Measurements from ENCODE around the gene NDUFB10. TPM values are rescaled to one million over a fixed set of nuclear protein-coding genes. Genes with fewer than 3 reads are reported as not detected.

The NDUFB10 gene
- polyA plus RNA-seq, 10 donors: 111 to 148 (median 127) TPM

DNA sequence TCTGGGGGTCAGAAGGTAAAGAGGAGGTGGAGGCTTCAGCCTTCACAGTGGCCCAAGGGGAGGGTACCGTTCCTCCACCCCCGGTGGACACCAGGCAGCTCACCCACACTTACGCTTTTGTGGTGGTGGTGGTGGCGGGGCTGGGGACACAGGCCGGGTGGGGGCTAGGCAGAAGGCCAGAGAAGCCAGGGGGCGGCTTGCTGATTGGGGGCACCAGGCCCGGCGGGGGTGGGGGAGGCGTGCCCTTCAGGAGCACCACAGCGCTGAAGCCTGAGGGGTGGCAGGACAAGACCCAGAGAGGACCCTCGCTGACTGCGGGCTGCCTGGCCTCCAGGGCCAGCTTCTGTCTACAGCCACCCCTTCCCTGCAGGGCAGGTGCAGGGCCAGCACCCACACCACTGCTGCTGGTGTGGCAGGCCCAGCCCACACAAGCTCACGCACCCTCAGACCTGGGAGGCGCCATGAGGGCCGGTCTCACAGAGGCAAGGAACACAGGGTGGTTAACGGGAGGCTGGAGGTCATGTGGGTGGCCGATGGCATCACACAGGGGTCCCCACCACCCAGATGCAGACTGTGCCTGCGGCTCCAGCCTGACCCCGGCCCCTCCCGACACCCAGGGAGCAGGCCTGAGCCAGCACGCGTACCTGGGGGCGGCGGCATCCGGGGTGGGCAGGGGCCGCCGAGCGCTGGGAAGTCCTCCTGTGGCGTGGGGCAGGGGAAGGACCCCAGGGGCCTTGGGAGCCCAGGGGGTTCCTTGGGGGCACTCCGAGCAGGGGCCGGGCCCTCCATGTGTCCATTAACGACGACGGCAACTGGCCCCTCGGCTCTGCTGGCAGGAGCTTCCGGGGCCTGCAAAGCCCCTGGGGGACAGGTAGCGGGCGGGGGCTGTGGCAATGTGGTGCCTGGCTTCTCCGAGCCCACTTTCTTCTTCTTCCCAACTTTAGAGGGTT, 39.8 kb downstream of the NDUFB10 start:
- no peak for DNase-seq

DNA sequence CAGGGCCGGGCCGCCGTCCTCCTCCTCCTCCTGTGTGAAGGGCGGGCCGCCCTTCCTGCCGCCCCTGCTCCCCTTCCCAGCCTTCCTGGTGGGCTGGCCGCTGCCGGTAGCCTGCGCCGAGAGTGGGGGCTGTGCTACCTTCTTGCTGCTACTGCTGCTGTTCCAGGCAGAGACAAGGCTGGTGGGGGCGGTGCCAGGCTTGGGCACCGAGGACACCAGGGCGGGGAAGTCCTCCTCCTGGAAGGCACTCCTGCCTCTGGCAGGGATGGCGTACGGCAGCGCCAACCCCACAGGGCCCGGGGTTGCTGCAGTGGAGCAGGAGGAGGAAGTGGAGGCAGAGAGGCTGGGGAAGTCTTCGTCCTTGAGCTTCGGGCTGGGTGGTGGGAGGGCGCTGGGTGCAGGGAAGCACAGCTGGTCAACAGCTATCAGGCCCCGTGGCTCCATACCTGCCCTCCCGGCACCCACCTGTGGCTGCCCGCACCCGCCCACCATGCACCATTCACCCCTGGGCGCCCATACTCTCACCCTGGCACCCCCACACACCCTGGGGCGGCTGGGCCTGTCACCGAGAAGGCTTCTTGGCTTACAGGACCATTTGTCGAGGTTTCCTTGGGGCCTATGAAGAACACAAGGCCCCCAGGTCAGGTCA, 40.7 kb downstream of the NDUFB10 start:
- no peak for DNase-seq

DNA sequence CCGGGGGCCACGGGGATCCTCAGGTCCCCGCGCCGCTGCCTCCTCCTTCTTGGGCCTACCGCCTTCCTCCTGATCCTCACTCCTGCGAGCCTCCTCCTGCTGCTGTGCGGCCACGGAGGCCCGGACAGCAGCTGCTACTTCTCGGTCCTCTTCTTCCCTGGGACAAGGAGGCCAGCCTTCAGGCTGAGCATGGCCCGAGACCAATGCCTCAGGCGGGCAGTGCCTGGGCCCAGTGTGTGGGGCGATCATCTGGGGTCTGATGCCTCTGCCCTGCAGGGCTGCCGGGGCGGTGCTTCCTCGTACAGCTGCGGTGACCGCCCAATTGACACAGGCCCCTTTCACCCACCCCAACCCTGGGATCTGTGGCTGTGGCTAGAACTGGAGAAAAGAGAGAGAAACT, 41.7 kb downstream of the NDUFB10 start:
- DNase-seq: no peak

DNA sequence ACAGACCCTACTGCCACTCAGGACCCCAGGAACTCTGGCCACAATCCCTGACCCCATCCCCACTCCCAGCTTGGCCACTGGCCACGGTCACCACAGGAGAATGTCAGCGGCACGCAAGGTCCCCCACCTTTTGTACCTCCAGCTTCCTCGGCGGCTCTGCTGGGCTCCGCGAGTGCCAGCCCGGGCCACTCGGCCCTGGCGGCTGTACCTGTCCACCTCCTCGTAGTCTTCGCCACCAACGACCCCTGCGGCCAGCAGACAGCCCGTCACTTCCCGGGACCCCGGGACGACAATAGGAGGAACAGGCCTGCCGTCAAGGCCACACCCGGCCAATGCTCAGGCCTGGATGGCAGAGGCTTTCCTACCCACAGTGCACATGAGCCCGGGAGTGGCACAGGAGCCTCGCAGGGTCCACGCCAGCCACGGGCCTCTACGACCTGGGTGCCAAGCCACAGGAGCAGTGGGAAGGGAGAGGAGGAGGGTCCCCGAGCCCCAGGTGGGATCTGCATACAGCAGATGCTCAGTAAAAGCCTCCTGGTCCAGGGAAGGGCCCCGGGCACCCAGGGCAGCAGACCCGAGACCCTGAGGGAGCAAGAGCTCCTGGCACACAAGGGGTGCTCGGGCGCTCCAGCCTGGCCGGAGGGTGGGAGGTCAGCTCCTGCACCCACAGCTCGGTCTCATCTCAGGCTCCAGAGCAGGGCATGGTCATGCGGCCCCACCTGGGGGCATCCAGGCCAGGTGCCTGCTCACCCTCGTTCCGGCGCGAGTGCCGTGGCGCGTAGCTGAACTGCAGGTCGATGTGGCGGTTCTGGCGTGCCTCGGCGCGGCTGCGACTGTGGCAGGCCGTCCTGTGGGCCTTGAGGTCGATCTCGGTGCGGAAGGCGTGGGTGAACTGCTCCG, 42.4 kb downstream of the NDUFB10 start:
- no peak for DNase-seq

DNA sequence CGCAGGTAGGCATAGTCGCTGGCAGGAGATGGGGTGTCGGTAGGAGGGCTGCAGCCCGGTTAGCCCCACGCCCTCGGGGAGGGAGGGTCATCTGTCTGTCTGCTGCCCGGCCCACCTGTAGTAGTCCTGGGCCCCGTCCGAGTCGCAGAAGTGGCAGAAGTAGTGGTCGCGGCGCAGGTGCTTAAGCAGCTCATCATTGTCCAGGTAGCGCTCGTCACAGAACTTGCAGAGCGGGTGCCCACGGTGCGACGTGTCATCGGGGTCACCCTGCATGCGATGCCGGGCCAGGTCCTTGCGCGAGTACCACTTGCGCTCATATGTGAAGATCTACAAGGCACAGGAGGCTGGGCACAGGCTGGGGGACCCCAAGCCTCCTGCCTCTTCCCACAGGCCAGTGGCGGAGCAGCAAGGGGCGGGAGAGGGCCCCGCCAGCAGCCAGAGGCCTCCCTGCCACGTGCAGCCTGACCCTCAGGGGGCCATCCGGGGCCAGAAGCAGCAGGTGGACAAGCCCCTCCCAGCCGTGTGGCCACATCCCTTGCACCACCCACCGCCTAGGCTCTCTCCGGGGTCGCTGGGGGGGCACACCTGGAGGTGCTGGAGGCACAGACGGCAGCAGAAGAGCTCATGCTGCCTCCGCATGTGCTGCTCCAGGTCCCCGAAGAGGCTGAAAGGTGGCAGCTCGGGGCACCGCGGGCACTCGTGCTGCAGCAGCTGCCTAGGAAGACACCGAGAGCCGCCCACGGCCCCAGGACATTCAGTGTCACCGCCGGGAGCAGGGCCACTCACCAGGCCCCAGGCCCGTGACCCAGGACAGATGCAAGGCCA, 43.3 kb downstream of the NDUFB10 start:
- no peak for DNase-seq

DNA sequence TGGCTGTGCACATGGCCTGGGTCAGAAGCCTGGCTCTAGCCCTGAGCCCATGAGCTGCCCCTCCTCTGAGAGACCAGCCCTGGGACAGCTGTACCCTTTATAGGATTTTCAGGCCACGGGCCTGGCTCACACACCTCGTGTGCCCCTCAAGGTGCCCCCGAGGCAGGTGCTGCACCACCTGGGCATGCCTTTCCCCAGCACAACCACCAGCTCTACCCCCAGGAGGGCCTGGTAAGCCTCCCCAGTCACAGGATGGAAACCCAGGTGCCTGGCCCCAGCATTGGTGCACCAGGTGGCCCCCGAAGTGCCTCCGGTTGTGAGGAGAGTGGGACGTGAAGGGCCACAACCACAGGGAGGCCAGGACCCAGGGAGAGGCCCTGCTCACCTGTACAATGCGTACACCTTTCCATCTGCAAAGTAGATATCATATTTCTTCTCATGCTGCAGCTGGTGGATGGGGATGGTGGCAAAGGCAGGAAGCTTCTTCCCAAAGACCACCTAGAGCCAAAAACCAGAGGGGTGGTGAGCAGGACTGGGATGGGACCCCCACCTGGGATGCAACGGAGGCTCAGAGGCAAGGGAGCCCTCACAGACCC, 44.0 kb downstream of the NDUFB10 start:
- no peak for DNase-seq

DNA sequence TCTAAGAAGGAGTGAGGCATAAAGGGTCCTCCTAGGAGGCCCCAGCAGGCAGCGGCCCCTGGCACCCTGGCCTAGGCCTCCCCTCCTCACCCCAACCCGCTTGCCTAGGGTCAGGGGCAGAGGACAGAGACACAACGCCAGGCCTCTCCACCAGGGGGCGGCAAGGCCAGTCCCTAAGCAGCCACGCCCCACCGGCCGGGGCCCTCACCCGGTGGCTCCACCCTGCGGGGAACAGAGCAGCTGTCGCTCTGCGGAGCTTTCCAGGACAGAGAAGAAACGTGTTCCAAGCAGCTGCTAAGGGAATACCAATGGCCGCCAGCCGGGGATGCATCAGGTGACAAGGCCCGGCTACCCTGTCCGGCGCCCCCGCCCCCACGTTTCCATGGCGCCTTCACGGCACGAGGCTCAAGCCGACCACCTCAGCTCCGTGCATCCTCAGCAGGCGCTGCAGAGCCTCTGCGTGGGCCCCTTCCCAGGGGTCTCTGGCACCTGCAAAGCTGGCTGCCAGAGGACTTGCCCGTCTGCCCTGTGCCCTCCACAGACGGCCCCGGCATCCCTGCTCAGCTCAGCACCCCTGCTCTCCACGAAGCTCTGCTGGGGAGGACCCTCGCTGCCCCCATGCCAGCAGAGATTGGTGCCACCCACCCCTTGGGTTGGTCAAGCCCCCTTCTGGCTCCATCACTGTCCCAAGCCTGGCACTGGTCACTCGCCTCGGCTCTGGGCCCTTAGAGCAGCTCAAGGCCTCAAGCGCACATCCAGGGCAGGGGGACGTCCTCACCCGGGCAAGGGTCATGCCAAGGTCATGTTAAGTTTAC, 44.7 kb downstream of the NDUFB10 start:
- peak; percentile 87 to 91 (median 90) for DNase-seq

DNA sequence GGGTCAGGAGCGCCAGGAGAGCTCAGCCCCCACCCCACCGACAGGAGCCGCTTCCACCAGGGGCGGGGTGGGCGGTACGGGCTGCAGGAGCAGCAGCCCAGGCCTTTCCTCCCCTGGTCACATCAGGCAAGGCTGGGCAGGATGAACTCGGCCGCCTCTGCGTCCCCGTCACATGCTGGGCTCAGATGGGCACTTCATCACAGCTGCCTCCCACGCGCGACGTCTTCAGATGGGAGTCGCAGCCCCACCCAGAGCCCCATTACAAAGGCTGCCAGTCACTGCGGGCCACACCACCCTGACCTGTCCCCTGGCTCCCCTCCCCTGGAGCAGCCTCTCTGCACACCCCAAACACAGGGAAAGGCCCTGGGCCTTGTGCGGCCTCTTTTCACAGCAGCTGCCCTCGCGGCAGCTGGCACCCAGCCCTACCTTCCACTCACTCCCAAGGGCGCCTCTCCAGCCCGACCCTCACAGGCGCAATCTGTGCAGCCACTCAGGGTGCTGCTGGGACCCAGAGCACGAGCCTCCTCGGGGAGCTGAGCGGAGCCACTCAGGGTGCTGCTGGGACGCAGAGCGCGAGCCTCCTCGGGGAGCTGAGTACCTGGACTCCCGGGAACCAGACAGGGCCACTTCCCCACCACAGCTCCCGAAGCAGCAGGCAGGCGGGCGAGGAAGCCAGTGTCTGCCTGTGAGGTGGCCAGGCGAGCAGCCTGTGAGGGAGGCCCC, 45.6 kb downstream of the NDUFB10 start:
- no peak for DNase-seq

DNA sequence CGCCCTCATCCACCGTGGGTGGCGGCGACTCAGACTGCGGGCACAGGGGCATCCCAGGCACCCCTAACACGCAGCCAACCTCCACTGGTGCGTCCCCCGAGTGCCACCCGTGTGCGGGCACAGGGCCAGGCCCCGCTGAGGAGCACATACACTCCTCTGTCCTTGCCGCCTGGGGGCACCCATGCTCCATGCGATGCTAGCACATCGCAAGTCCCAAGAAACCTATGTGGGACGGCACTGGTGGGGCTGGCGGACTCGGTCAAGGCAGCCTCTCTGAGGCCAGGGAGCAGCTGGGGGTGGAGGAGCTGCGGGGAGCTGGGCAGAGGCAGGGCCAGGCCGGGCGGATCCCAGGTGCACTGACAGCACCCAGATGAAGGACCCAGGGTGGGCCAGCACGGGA, 46.3 kb downstream of the NDUFB10 start:
- DNase-seq: no peak

DNA sequence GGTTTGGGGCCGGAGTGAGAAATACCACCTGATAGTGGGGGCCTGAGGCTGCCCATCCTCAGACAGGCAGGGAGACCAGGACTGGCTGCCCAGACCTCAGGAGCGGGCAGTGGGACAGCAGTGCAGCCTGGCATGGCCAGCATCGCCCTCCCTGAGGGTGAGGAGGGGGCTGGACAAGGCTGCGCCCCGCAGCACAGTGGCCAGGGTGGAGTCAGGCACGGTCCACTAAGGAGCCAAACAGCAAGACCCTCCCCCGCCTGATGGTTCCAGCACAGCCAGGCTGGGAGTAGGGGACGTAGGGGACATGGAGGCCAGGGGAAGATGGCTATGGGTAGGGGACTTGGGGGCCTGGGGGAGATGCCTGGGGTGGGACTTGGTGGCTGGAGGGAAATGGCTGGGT, 47.0 kb downstream of the NDUFB10 start:
- no peak for DNase-seq

DNA sequence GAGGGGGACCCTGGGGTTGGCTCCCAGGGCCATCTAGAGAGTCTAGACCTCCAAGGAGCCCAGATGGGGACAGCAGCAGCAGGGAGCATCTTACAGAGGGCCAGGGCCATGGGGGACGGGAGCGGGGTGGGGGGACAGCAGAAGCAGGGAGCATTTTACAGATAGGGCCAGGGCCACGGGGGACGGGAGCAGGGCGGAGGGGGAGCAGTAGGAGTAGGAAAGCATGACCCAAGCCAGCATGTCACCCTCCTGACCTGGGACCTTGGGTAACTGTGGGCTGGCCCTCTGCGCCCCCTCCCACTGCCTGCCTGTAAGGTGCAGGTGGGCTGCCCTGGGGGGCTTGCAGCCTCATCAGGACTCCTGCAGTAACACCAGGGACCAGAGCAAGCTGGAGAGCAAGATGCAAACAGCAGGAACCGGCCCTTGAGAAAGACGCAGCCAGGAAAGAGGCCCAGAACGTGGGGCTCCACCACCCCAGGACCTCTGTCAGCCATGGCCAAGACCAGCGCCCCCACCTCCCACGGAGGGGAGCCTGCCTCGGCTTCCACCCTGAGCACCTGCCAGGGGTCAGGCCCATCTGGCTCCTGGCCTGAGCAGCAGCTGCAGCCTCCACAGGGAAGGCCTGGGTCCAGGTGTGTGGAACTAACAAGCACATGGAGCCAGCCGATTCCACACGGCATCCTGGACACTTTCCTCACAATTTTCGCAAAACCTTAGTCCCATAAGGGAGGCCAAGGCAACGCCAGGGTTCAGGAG, 47.9 kb downstream of the NDUFB10 start:
- DNase-seq: no peak

DNA sequence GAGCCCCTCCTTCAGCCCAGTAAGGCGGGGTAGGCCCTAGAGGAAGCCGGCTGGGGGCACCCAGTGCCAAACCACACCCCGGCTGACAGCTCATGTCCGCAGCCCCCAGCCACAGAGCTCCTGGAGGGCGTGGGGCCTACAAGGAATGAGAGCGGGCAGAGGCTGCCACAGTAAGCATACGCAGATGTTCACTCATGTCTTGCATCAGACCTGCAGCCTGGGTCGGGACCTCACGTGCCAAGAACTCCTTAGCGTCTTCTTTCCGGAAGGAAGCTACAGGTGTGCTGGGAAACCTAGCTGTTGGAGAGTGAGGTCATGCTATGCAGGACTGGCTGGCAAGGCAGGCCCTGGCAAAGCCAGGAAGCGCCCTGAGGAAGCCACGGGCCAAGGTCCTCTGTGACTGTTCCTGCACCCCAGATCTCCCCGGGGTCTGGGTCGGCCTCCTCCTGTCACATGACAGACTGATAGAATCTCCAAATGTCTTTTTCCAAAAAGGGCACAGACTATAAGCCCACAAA, 48.7 kb downstream of the NDUFB10 start:
- DNase-seq: no peak

DNA sequence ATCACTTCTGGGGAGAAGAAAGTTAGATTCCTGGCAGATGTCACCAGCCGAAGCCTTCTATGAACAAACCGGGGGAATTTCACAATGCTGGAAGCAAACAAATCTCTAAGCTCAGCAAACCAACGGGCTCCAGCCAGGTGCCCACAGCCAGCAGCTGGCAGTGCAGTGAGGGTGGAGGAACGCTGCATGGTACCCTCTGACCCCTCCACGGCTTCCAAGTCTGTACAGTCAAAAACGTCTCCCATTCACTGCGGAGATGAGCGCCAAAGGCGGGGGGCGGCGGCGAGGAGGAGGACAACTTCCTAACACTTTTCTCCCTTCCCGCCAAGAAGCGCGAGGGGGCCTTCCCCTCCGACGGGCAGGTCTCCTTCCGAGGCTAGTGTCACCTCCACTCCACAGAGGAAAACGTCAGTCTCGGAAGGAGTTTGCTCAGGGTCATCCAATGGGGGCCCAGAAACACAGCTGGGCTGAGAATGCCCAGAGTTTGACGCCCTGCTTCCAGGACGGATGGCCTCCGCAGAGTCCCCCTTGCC, 49.4 kb downstream of the NDUFB10 start:
- no peak for DNase-seq

DNA sequence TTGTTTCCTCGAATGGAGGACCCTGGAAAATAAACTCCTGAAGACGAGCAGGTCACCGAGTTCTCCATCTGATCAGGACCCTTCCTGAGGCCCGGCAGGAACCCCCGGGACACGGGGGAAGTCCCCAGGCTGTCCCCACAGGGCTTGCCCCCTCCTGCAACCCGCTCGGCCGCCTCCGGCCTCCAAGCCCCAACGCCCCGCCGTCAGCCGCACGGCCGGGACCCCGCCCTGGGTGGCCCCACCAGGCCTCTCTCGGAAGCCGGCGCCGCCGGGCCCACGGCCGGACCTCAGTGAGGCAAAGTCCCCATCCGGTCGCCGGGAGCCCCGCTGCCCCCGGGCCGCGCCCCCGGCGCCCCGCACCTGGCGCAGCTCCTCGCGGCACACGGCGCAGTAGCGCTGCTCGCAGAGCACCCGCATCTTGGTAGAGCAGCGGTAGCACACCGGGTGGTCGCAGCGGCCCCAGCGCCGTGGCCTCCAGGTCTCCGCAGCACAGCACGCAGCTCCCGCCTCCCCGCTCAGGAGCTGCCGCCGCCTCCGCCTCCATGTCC, 49.9 kb downstream of the NDUFB10 start:
- DNase-seq: no peak

DNA sequence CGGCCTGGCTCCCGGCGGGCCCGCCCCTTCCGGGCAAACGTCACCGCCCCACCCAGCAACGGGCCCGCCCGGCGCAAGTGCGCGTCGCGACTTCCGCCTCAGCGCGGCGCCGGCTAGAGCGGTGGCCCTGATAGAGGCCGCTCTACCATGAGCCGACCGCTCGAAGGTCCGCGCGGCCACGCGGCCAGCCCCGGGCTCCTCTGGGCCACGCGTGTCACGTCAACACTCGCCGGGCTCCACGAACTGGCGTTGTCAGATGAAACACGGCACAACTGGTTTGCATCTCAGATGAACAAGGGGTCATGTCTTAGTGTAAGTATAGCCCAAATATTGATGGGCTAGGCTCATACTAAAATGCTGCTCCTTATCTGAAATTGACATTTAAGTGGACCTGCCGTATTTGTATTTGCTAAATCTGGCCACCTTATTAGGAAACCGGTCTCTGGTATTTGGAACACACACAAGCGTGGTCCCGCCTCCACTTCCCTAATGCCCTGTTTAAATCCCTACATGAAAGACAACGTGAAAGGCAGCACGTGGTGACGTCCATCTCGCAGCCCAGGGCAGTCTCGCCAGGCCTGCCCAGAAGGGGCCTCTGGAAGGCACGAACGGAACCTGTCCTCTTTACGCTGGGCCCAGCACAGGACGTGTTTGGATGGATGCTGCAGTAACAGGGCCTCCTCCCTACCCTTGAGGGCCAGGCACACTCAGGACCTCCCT, 50.6 kb downstream of the NDUFB10 start, which contains the start of gene ZNF598:
TSS of gene ZNF598 (minus strand) at position 31 of the 720 bp plus-strand sequence.
- peak; percentile 87 to 94 (median 92) for DNase-seq

Measured in muscle of back (tissue), 11 donors.